Uterus (tissue), 4 donors: ENCODE results near the gene CDYL. TPM values are rescaled to one million over a fixed set of nuclear protein-coding genes. Genes with fewer than 3 reads are reported as not detected.

ENCODE experiments used
- DNase-seq, 2 donors: peaks; one replicate each; pipeline ENCODE4 v3.0.0-alpha.2; 2019 to 2020
- H3K27ac ChIP-seq, 2 donors: fragments of 200-600 bp; sonication (generic); 1 replicate in 1 of 2; 2 replicates in 1 of 2; pipeline ENCODE4 v1.5.1; 2016 to 2018
- H3K27me3 ChIP-seq, 2 donors: fragments of 200-600 bp; sonication (generic); one replicate each; pipeline ENCODE4 v1.5.1; 2018 to 2019; ENCODE audit warnings: control low read depth in 1 of 2
- H3K36me3 ChIP-seq, 2 donors: fragments of 200-600 bp; sonication (generic); one replicate each; pipeline ENCODE4 v1.5.1; 2019; ENCODE audit warnings: control low read depth in 1 of 2
- H3K4me1 ChIP-seq, 2 donors: fragments of 200-600 bp; sonication (generic); one replicate each; pipeline ENCODE4 v1.5.1; 2018 to 2019; ENCODE audit warnings: control low read depth in 1 of 2
- H3K4me3 ChIP-seq, 2 donors: fragments of 200-600 bp; sonication (generic); 1 replicate in 1 of 2; 2 replicates in 1 of 2; pipeline ENCODE4 v1.5.1; 2018 to 2019; ENCODE audit warnings: mild to moderate bottlenecking in 1 of 2
- H3K9me3 ChIP-seq, 2 donors: fragments of 200-600 bp; sonication (generic); one replicate each; pipeline ENCODE4 v1.5.1; 2019; ENCODE audit warnings: control low read depth in 1 of 2
- CTCF ChIP-seq, 4 experiments: fragments of 200-600 bp in 2 of 4; fragments of 450-650 bp in 2 of 4; sonication (generic) in 2 of 4; IDR thresholded peaks; one replicate each; pipeline ENCODE4 v1.5.1; 2016 to 2019; ENCODE audit warnings: antibody characterized with exemption in 4 of 4, mild to moderate bottlenecking in 2 of 4, moderate library complexity in 1 of 4
- POLR2A ChIP-seq, 2 donors: fragments of 450-650 bp; IDR thresholded peaks; one replicate each; pipeline ENCODE4 v1.6.1; 2016; ENCODE audit warnings: antibody characterized with exemption in 2 of 2, mild to moderate bottlenecking in 1 of 2, moderate library complexity in 1 of 2
- intact Hi-C: fragments of 100-400 bp; cut with DNase I; formaldehyde crosslinking; loops from one replicate; pipeline ENCODE4 v1.15.1; 2023; ENCODE audit warnings: low total_unique reads
- total RNA-seq, 4 donors: library from RNA; depleted of rRNA in 3 of 4; stranded (reverse); fragments of >200 nt in 3 of 4; gene quantifications; one replicate each; pipeline versions ENCODE4 v1.1.0 to v1.2.4, GENCODE V29; 2014 to 2023
- donor health status: DM: yes; HTN: yes; CAD: no.

The CDYL gene
- total RNA-seq, 4 donors from 2014 or later, result 24.1 to 118 (median 42.3) TPM

GRCh38 chr6:4776493-4777393 is 539 bp downstream of the CDYL start:
- Histone ChIP-seq H3K4me3 (peak overlapping the region; percentile 82 to 89), H3K4me1 (no peaks in the 10 kb centered on the region), H3K36me3 (no peaks in the 10 kb centered on the region), H3K27ac (peak overlapping the region; percentile 83 to 88), H3K9me3 (no peaks in the 10 kb centered on the region), H3K27me3 (no peaks in the 10 kb centered on the region)
- intact Hi-C loops, result loop anchor here (10.0 kb wide), 1 partner anchor 128 kb away; no protein-coding TSS in a partner anchor
- DNase-seq, result peak in 1 of 2 donors; percentile 39
- TF ChIP-seq CTCF (IDR thresholded peaks at IDR 0.05) (no peak), POLR2A (IDR thresholded peaks at IDR 0.05) (no peak)

GRCh38 chr6:4777394-4777935 is 1.3 kb downstream of the CDYL start:
- Histone ChIP-seq H3K27me3 (no peaks in the 10 kb centered on the region), H3K27ac (peak overlapping the region; percentile 83 to 88), H3K36me3 (no peaks in the 10 kb centered on the region), H3K4me3 (peak overlapping the region; percentile 82 to 89), H3K4me1 (no peaks in the 10 kb centered on the region), H3K9me3 (no peaks in the 10 kb centered on the region)
- no peak for TF ChIP-seq POLR2A (IDR thresholded peaks at IDR 0.05)
- no peak for TF ChIP-seq CTCF (IDR thresholded peaks at IDR 0.05)
- no peak for DNase-seq
- intact Hi-C loops, result loop anchor here (10.0 kb wide), 1 partner anchor 127 kb away; no protein-coding TSS in a partner anchor

GRCh38 chr6:4778086-4778485 is 1.9 kb downstream of the CDYL start:
- Histone ChIP-seq H3K4me1 (no peaks in the 10 kb centered on the region), H3K4me3 (peak overlapping the region in 1 of 2 donors; percentile 82), H3K27me3 (no peaks in the 10 kb centered on the region), H3K36me3 (no peaks in the 10 kb centered on the region), H3K9me3 (no peaks in the 10 kb centered on the region), H3K27ac (no peak overlapping the region)
- TF ChIP-seq CTCF (IDR thresholded peaks at IDR 0.05) (no peak), POLR2A (IDR thresholded peaks at IDR 0.05) (no peak)
- no peak for DNase-seq
- intact Hi-C loops, result loop anchor here (10.0 kb wide), 1 partner anchor 127 kb away; no protein-coding TSS in a partner anchor

GRCh38 chr6:4780360-4780812 is 4.2 kb downstream of the CDYL start:
- TF ChIP-seq POLR2A (IDR thresholded peaks at IDR 0.05) (no peak), CTCF (IDR thresholded peaks at IDR 0.05) (no peak)
- H3K36me3 ChIP-seq, result no peaks in the 10 kb centered on the region
- no peak overlapping the region for H3K4me3 ChIP-seq
- no peaks in the 10 kb centered on the region for H3K27me3 ChIP-seq
- intact Hi-C loops, result no loop called here
- no peaks in the 10 kb centered on the region for H3K4me1 ChIP-seq
- no peaks in the 10 kb centered on the region for H3K9me3 ChIP-seq
- peak; percentile 27 to 44 for DNase-seq
- peak overlapping the region in 1 of 2 donors; percentile 50 for H3K27ac ChIP-seq

- TF ChIP-seq POLR2A (IDR thresholded peaks at IDR 0.05) (no peak), CTCF (IDR thresholded peaks at IDR 0.05) (no peak)
- H3K4me1 ChIP-seq, result no peaks in the 10 kb centered on the region
- no peak for DNase-seq
Observed at GRCh38 chr6:4781426-4781825, 5.2 kb downstream of the CDYL start.

More at GRCh38 chr6:4781426-4781825, 5.2 kb downstream of the CDYL start:
- no peak overlapping the region for H3K4me3 ChIP-seq
- H3K36me3 ChIP-seq, result no peaks in the 10 kb centered on the region
- no peaks in the 10 kb centered on the region for H3K9me3 ChIP-seq
- no peaks in the 10 kb centered on the region for H3K27me3 ChIP-seq
- intact Hi-C loops, result no loop called here
- peak overlapping the region; percentile 4 to 50 for H3K27ac ChIP-seq
